ENCODE measurements around the gene TRPM6. TPM values are rescaled to one million over a fixed set of nuclear protein-coding genes. Genes with fewer than 3 reads are reported as not detected.

TRPM6 gene
- total RNA-seq, 1 experiment from 2014 or later: 0.57 TPM

DNA sequence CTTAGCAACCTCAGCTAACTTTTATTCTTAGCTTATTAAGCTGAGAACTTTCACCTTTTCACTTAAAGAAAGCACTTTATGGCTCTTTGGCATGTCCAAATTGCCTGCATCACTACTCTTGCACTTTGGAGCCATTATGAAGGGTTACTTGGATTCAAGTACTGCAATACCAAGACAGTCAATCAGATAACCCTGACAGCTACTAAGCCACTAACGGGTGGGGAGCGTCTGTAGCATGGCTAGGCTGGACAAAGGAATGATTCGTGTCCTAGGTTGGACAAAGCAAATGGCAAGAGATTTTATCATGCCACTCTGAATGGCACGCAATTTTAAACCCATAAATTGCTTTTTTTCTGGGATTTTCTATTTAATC is 39.6 kb downstream of the TRPM6 start:
- no peaks in the 10 kb centered on the region for H3K4me1 ChIP-seq (ENCODE audit: insufficient read depth, low read length)
- H2AFZ ChIP-seq (ENCODE audit: low read length): no peak overlapping the region
- no peak overlapping the region for H2BK15ac ChIP-seq (ENCODE audit: low read depth, low read length)
- no peak overlapping the region for H2BK120ac ChIP-seq (ENCODE audit: low read depth, low read length, poor library complexity, severe bottlenecking)
- H4K5ac ChIP-seq (ENCODE audit: insufficient read length, low read depth, low read length): no peak overlapping the region
- H3K18ac ChIP-seq (ENCODE audit: insufficient read length, low read depth, low read length): no peak overlapping the region
- H4K20me1 ChIP-seq (ENCODE audit: control insufficient read depth, insufficient read depth, insufficient read length): no peaks in the 10 kb centered on the region
- Mint-ChIP-seq H3K36me3 (ENCODE audit: insufficient read depth in 1 of 3, low read depth in 3 of 3) (peaks cover 0 to 4% (median 2%) of the 10 kb centered on the region in 3 experiments; a peak in 5 of 7 replicates), H3K27me3 (ENCODE audit: low read depth) (no peaks in the 10 kb centered on the region), H3K9me3 (peaks cover 4 to 12% of the 10 kb centered on the region in 2 experiments; a peak in 4 of 5 replicates), H3K27ac (no peak overlapping the region), H3K4me3 (no peak overlapping the region), H3K4me1 (no peaks in the 10 kb centered on the region)
- no peak overlapping the region for H3K4ac ChIP-seq (ENCODE audit: low read depth, low read length)
- H3T11ph ChIP-seq (ENCODE audit: low read length): no peak overlapping the region
- no peaks in the 10 kb centered on the region for H3K79me1 ChIP-seq (ENCODE audit: insufficient read depth, low read depth, low read length, poor library complexity, severe bottlenecking)
- H3K14ac ChIP-seq (ENCODE audit: insufficient read depth, low read length): no peak overlapping the region
- no peak for DNase-seq
- H3K9ac ChIP-seq (ENCODE audit: extremely low read depth, insufficient read length, low read length): no peak overlapping the region
- H2BK20ac ChIP-seq (ENCODE audit: low read depth, low read length, poor library complexity, severe bottlenecking): no peak overlapping the region
- no peak overlapping the region for H3K27ac ChIP-seq (ENCODE audit: insufficient read length, low read depth, low read length)
- no peaks in the 10 kb centered on the region for H3K9me3 ChIP-seq (ENCODE audit: control insufficient read depth, low read depth, low read length)
- no peak overlapping the region for H4K91ac ChIP-seq (ENCODE audit: insufficient read length, low read depth, low read length)
- no peak overlapping the region for H3K56ac ChIP-seq (ENCODE audit: insufficient read length, low read depth, low read length)
- no peak overlapping the region for H3K23ac ChIP-seq (ENCODE audit: insufficient read length, low read depth, low read length)
- no peaks in the 10 kb centered on the region for H3K23me2 ChIP-seq (ENCODE audit: insufficient read length, low read depth, low read length, poor library complexity, severe bottlenecking)
- H2AK5ac ChIP-seq (ENCODE audit: insufficient read length, low read length): no peak overlapping the region
- H3K79me2 ChIP-seq (ENCODE audit: insufficient read depth, low read length): no peaks in the 10 kb centered on the region
- no peak overlapping the region for H4K8ac ChIP-seq (replicated peaks; ENCODE audit: insufficient read length, low read depth, low read length)
- H3K4me2 ChIP-seq (ENCODE audit: insufficient read depth, insufficient read length, low read length): no peak overlapping the region
- no peaks in the 10 kb centered on the region for H3K27me3 ChIP-seq (ENCODE audit: insufficient read depth, low read length)
- no CpG with 5 or more reads among the region's 4 CpGs for WGBS (ENCODE audit: extremely low coverage, insufficient read length, low lambda C conversion rate)
- H2BK12ac ChIP-seq (ENCODE audit: insufficient read length, low read depth, low read length): no peak overlapping the region
- TF ChIP-seq, protein P1, sequence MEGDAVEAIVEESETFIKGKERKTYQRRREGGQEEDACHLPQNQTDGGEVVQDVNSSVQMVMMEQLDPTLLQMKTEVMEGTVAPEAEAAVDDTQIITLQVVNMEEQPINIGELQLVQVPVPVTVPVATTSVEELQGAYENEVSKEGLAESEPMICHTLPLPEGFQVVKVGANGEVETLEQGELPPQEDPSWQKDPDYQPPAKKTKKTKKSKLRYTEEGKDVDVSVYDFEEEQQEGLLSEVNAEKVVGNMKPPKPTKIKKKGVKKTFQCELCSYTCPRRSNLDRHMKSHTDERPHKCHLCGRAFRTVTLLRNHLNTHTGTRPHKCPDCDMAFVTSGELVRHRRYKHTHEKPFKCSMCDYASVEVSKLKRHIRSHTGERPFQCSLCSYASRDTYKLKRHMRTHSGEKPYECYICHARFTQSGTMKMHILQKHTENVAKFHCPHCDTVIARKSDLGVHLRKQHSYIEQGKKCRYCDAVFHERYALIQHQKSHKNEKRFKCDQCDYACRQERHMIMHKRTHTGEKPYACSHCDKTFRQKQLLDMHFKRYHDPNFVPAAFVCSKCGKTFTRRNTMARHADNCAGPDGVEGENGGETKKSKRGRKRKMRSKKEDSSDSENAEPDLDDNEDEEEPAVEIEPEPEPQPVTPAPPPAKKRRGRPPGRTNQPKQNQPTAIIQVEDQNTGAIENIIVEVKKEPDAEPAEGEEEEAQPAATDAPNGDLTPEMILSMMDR (conservative IDR thresholded peaks at IDR 0.05): no peak
- H2BK5ac ChIP-seq (ENCODE audit: insufficient read length, low read length): no peak overlapping the region

All from H9 (cell line).